AG09319 (cell line): Measurements from ENCODE around the gene TRMT112.
A peak's percentile ranks its signal among the peaks of the same experiment; 100 is the strongest.

Experiments used
- DNase-seq: peaks from one replicate; pipeline ENCODE4 v3.0.0-alpha.2; 2010; ENCODE audit warnings: low read depth; ENCODE audit errors: extremely low read depth
- CTCF ChIP-seq: IDR thresholded peaks from 2 replicates; pipeline ENCODE4 v1.5.1; 2011; ENCODE audit warnings: low read depth, mild to moderate bottlenecking, inconsistent platforms, low read length, moderate library complexity

Gene TRMT112

GRCh38 chr11:64349025-64349387 is 31.6 kb upstream of the TRMT112 start:
- TF ChIP-seq CTCF: no peak
- DNase-seq: no peak

- TF ChIP-seq CTCF: no peak
- no peak for DNase-seq
Observed at GRCh38 chr11:64348383-64349024, 31.1 kb upstream of the TRMT112 start.

GRCh38 chr11:64347193-64347867 is 30.0 kb upstream of the TRMT112 start:
- DNase-seq: no peak

GRCh38 chr11:64344787-64345186 is 27.4 kb upstream of the TRMT112 start:
- TF ChIP-seq CTCF: no peak

More at GRCh38 chr11:64347193-64347867, 30.0 kb upstream of the TRMT112 start:
- no peak for TF ChIP-seq CTCF

GRCh38 chr11:64343767-64344559 is 26.6 kb upstream of the TRMT112 start:
- no peak for DNase-seq
- peak; percentile 15 for TF ChIP-seq CTCF

More at GRCh38 chr11:64344787-64345186, 27.4 kb upstream of the TRMT112 start:
- no peak for DNase-seq

GRCh38 chr11:64342869-64343745 is 25.7 kb upstream of the TRMT112 start:
- DNase-seq: no peak
- TF ChIP-seq CTCF: no peak
